GM12801 (cell line): ENCODE measurements around the gene ZNF548.

ENCODE experiments used
- CTCF ChIP-seq: IDR thresholded peaks from one replicate; pipeline ENCODE4 v1.5.1; 2011; ENCODE audit warnings: control low read depth; ENCODE audit not compliant: insufficient read length; ENCODE audit errors: extremely low read depth

ZNF548 gene

GRCh38 chr19:57377498-57378146 is 12.0 kb upstream of the ZNF548 start:
- TF ChIP-seq CTCF, result no peak

GRCh38 chr19:57380923-57381322 is 8.7 kb upstream of the ZNF548 start:
- no peak for TF ChIP-seq CTCF

GRCh38 chr19:57382806-57383488 is 6.7 kb upstream of the ZNF548 start:
- no peak for TF ChIP-seq CTCF

GRCh38 chr19:57389194-57389729 is 392 bp upstream of the ZNF548 start:
- no peak for TF ChIP-seq CTCF

GRCh38 chr19:57395710-57396109 is 6.1 kb downstream of the ZNF548 start:
- TF ChIP-seq CTCF, result no peak

- no peak for TF ChIP-seq CTCF
These were observed 9.2 kb downstream of the ZNF548 start for GRCh38 chr19:57398868-57399267.

GRCh38 chr19:57403737-57404563 is 14.3 kb downstream of the ZNF548 start:
- no peak for TF ChIP-seq CTCF
